NCI-H1048 (cell line): ENCODE results near the gene VPREB1.
"Not testable (repeated sequence)": the region's sequence is repeated elsewhere in the genome, so short reads cannot be mapped to it uniquely, and the experiment has no call there.

ENCODE experiments used
- DNase-seq: peaks from one replicate; lab custom pipeline; 2025; lab: John Stamatoyannopoulos, UW

VPREB1 gene

DNA sequence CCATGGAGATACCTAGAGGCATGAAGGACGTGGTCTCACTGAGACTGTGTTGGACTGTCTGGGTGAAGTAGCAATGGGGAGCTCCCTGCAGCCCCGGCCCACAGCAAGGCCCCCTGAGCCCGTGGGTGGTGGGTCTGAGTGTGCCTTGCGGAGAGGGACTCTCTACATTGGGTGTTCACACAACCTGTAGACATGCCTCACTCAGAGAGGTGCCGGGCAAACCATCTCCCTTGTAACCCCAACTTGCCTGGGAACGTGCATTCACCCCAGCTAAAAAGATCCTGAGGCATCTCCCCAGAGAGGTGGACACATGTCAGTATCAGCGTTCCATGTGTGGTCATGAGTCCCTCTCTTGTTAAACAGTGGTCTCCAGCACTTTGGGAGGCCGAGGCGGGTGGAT, 2.1 kb downstream of the VPREB1 start:
- DNase-seq = no peak

GRCh38 chr22:22248878-22249277, 4.3 kb downstream of the VPREB1 start:
- DNase-seq = no peak

- DNase-seq = not testable (repeated sequence)
Observed at GRCh38 chr22:22250651-22251050, 6.1 kb downstream of the VPREB1 start.

GRCh38 chr22:22256133-22256532, 11.5 kb downstream of the VPREB1 start:
- not testable (repeated sequence) for DNase-seq

DNA sequence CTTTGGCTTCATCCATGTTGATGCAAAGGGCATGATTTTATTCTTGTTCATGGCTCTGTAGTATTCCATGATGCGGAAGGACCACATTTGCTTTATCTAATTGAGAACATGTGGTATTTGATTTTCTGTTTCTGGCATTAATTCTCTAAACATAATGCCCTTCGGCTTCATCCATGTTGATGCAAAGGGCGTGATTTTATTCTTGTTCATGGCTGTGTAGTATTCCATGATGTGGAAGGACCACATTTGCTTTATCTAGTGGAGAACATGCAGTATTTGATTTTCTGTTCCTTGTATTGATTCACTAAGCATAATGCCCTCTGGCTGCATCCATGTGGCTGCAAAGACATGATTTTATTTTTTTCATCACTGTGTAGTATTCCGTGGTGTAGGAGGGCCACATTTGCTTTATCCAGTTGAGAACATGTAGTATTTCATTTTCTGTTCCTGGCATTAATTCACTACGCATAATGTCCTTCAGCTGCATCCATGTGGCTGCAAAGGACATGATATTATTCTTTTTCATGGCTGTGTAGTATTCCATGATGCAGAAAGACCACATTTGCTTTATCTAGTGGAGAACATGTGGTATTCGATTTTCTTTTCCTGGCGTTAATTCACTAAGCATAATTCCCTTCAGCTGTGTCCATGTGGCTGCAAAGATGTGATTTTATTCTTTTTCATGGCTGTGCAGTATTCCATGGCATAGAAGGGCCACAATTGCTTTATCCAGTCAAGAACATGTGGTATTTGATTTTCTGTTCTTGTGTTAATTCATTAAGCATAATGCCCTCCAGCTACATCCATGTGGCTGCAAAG, 14.2 kb downstream of the VPREB1 start:
- DNase-seq = not testable (repeated sequence)

- DNase-seq = not testable (repeated sequence)
Observed at GRCh38 chr22:22260169-22260568, 15.6 kb downstream of the VPREB1 start.

DNA sequence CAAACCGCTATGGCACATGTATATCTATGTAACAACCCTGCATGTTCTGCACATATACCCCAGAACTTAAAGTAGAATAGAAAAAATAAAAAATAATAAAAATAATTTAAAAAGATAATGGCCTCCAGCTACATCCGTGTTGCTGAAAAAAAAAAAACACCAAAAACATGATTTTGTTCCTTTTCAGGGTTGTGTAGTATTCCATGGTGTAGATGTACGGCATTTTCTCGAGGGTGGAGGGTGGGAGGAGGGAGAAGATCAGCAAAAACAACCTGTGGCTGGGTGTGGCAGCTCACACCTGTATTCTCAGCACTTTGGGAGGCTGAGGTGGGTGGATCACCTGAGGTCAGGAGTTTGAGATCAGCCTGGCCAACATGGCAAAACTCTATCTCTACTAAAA, 16.0 kb downstream of the VPREB1 start:
- not testable (repeated sequence) for DNase-seq

DNA sequence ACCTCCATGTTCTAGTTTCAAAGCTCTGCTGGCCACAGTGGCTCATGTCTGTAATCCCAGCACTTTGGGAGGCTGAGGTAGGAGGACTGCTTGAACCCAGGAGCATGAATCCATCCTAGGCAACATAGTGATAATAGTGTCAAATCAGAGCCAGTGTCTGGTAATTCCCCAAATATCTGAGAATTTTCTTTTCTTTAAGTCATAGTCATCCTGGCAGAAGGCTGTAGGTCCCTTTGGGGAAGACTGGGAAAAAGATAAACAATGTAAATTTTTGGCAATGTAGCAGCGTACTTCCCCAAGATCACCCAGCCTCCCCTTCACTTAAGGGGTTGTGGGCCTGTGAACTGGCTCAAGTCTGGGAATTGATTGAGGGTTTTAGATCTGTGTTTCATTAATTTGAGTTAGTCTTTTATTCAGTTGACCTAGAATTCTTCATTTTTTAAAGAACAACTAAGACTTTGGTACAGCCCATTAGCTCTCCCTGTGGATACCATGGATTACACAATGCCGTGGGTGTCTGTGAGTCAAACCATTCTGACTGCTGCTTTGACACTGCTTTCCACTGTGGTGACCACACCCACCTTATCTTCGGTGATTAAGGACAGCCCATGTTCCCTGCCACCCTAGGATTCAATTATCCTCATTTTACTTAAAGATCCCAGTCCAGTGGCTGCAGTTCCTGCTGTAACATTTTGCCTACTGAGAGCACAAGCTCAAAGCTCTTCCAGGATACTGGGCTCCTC, 17.9 kb downstream of the VPREB1 start:
- not testable (repeated sequence) for DNase-seq

GRCh38 chr22:22263823-22264222, 19.2 kb downstream of the VPREB1 start:
- not testable (repeated sequence) for DNase-seq

- not testable (repeated sequence) for DNase-seq
Observed at GRCh38 chr22:22270036-22270676, 25.6 kb downstream of the VPREB1 start.

DNA sequence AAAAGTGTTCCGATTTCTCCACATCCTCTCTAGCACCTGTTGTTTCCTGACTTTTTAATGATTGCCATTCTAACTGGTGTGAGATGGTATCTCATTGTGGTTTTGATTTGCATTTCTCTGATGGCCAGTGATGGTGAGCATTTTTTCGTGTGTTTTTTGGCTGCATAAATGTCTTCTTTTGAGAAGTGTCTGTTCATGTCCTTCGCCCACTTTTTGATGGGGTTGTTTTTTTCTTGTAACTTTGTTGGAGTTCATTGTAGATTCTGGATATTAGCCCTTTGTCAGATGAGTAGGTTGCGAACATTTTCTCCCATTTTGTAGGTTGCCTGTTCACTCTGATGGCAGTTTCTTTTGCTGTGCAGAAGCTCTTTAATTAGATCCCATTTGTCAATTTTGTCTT, 32.8 kb downstream of the VPREB1 start:
- DNase-seq = not testable (repeated sequence)

DNA sequence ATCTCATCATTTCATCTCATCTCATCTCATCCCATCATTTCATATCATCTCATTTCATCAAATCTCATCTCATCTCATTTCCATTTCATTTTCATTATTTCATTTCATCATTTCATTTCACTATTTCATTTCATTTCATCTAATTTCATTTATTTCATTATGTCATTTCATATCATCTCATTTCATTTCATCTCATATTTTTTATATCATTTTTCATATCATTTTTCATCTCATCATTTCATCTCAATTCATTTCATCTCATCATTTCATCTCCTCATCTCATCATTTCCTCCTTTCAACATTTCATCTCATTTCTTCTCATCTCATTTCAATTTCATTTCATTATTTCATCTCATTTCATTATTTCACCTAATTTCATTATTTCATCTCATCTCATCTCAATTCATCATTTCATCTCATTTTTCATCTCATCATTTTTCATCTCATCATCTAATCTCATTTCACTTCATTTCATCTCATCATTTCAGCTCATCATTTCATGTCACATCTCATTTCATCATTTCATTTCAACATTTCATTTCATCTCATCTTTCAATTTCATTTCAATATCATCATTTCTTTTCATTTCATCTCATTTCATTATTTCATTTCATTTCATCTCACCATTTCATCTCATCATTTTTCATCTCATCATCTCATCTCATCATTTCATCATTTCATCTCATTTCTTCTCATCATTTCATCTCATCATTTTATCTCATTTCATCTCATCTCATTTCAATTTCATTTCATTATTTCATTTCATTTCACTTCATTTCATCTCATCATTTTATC, 40.6 kb downstream of the VPREB1 start:
- DNase-seq = not testable (repeated sequence)

DNA sequence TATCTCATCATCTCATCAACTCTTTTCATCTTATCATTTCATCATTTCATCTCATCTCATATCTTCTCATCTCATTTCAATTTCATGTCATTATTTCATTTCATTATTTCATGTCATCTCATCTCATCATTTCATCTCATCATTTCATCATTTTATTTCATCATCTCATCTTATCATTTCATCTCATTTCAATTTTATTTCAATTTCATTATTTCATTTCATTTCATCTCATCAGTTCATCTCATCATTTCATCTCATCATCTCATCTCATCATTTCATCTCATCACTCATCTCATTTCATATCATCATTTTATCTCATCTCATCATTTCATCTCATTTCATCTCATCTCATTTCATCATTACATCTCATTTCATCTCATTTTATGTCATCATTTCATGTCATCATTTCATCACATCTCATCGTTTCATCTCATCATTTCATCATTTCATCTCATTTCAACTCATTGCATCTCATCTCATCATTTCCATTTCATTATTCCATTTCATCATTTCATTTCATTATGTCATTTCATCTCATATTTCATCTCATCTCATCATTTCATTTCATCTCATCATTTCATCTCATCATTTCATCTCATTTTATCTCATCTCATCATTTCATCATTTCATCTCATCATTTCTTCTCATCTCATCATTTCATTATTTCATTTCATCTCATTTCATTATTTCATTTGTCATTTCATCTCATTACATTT, 42.0 kb downstream of the VPREB1 start:
- DNase-seq = not testable (repeated sequence)

- DNase-seq = not testable (repeated sequence)
Observed at GRCh38 chr22:22287106-22287626, 42.6 kb downstream of the VPREB1 start.

- not testable (repeated sequence) for DNase-seq
Observed at GRCh38 chr22:22289666-22290065, 45.1 kb downstream of the VPREB1 start.

DNA sequence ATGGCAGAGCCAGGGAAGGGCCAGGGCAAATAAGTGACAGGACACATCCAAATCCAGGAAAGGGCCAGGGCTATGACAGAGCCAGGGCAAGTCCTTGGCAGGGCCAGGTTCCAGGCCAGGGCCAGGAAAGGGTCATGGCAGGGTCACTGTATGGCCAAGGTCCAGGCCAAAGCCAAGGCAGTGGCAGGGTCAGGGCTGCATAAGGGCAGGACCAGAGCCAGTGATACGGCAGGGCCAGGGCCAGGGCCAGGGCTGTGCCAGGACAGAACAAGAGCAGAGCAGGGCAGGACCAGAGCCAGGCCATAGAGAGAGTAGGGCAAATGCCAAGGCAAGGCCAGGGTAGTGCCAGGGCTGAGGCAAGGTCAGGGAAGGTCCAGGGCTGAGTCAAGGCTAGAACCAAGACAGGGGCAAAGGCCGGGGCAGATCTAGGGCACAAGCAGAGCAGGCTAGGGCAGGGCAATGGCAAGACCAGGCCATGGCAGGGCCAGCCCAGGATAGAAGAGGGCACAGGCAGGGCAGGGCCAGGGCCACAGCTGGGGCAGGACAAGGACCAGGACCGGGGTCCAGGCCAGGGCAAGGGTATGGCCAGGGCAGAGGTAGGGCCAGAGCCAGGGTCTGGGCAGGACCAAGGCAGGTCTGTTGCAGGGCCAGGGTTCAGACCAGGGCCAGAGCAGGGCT, 46.7 kb downstream of the VPREB1 start:
- not testable (repeated sequence) for DNase-seq

- not testable (repeated sequence) for DNase-seq
Observed at GRCh38 chr22:22292656-22293055, 48.1 kb downstream of the VPREB1 start.

- DNase-seq = not testable (repeated sequence)
Observed at GRCh38 chr22:22293436-22293835, 48.9 kb downstream of the VPREB1 start.

GRCh38 chr22:22294641-22295040, 50.1 kb downstream of the VPREB1 start:
- DNase-seq = not testable (repeated sequence)
